GM18951 (cell line): ENCODE measurements around the gene MORN1.

Experiments
- POLR2A ChIP-seq: IDR thresholded peaks from 4 replicates; pipeline ENCODE4 v1.6.1; 2011; ENCODE audit warnings: mild to moderate bottlenecking; ENCODE audit not compliant: insufficient read length, insufficient read depth; ENCODE audit errors: extremely low read depth
- in situ Hi-C: fragments of 300-500 bp; cut with MboI; formaldehyde crosslinking; loops from one replicate; pipeline ENCODE4 v1.12.0; 2022; ENCODE audit warnings: low sequenced_read_pairs, mixed read lengths, inconsistent platforms; ENCODE audit not compliant: unreplicated experiment

The MORN1 gene

GRCh38 chr1:2416403-2416802 lies 25.0 kb upstream of the MORN1 start:
- in situ Hi-C loops: loop anchor here (25.0 kb wide), 2 partner anchors 121 to 1021 kb away; partner anchors contain the start of genes HES5 and PANK4
- TF ChIP-seq POLR2A: no peak

DNA sequence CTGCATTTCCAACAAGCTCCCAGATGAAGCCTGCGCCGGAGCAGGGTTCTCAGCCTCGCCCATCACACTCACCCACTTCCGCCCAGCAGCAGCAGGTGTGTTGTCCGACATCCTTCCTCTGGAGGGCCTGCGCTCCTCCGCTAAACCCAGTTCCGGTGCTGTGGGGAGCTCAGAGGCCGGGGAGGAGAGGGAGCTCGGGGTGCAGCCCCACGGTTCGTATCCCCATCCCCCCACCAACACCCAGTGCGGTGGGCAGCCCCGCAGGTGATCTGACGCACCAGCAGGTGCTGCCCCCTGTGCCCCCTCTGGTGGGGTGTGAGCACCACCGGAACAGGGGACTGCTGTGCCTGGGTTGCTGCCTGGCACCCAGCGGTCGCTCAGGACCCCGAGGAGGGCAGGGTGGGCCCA lies 24.5 kb upstream of the MORN1 start:
- in situ Hi-C loops: loop anchor here (25.0 kb wide), 2 partner anchors 121 to 1021 kb away; partner anchors contain the start of genes HES5 and PANK4
- peak; percentile 55 for TF ChIP-seq POLR2A

- in situ Hi-C loops: loop anchor here (25.0 kb wide), 2 partner anchors 122 to 1022 kb away; partner anchors contain the start of genes HES5 and PANK4
- no peak for TF ChIP-seq POLR2A
Measured at GRCh38 chr1:2415337-2415736, 24.0 kb upstream of the MORN1 start.

DNA sequence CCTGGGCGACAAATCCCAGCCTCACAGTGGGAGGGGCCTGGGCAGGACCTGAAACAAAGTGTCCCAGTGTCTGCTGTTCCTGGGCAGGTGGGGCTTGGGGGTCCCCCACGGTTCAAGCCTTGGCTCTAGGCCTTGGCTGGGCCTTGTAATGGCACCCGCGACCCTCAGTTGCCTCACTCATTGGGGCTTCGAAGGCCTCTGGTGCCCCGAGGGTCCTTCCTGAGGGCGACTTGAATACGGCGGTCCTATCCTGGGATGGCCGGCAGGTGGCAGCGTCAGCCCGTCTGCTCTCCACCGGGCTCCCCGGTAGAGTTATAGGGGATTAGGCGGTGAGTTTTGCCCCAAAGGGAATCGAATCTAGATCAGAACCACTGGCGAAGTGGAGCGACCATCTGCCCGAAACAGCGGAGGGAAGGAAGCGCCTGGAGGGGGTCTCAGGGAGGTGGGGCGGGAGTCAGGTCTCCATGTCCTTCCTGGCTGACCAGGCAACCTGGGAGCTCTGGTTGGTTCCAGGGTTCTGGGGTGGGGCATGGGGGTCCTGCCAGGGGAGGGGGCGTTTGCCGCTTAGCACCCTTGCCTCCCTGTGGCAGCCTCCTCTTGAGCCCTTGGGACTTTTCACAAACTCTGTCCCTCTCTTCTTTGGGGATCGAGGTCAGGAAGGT lies 23.1 kb upstream of the MORN1 start:
- in situ Hi-C loops: loop anchor here (25.0 kb wide), 2 partner anchors 123 to 1023 kb away; partner anchors contain the start of genes HES5 and PANK4

GRCh38 chr1:2413495-2414296 lies 22.3 kb upstream of the MORN1 start:
- TF ChIP-seq POLR2A: peak; percentile 6
- in situ Hi-C loops: loop anchor here (25.0 kb wide), 2 partner anchors 124 to 1024 kb away; partner anchors contain the start of genes HES5 and PANK4

More for the DNA sequence above, 23.1 kb upstream of the MORN1 start:
- TF ChIP-seq POLR2A: peak; percentile 19

GRCh38 chr1:2412773-2413494 lies 21.6 kb upstream of the MORN1 start:
- in situ Hi-C loops: loop anchor here (25.0 kb wide), 2 partner anchors 124 to 1024 kb away; partner anchors contain the start of genes HES5 and PANK4
- peak; percentile 68 for TF ChIP-seq POLR2A

GRCh38 chr1:2412395-2412772 lies 21.0 kb upstream of the MORN1 start, which contains the start of gene PEX10:
PEX10 (minus strand) TSS chr1:2412564; CDS start chr1:2412502, 62 bp downstream.
- TF ChIP-seq POLR2A: peak; percentile 68
- in situ Hi-C loops: loop anchor here (25.0 kb wide), 2 partner anchors 125 to 1025 kb away; partner anchors contain the start of genes HES5 and PANK4

GRCh38 chr1:2411801-2412394 lies 20.5 kb upstream of the MORN1 start:
- in situ Hi-C loops: loop anchor here (25.0 kb wide), 2 partner anchors 125 to 1025 kb away; partner anchors contain the start of genes HES5 and PANK4
- no peak for TF ChIP-seq POLR2A

GRCh38 chr1:2409745-2410144 lies 18.4 kb upstream of the MORN1 start:
- TF ChIP-seq POLR2A: no peak
- in situ Hi-C loops: loop anchor here (25.0 kb wide), 2 partner anchors 128 to 1028 kb away; partner anchors contain the start of genes HES5 and PANK4

DNA sequence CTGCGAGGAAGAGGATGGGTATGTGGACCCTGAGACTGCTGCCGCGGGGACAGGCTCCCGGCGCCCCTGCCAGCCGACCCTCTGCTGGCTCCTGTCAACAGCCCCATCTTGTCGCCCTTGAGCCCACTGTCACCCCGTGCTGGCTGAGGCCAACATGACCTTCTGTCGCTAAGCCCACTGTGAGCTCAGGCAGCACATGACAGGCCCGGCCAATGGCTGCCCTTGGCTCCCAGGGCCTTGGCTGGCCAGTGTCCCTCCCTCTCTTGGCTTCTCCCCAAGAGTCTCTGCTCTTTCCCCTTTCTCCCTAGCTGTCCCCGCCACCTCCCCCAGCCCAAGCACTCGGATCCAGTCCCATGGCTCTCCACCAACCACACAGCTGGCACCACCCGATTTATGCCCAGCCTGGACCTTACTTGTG lies 17.5 kb upstream of the MORN1 start:
- no peak for TF ChIP-seq POLR2A
- in situ Hi-C loops: loop anchor here (25.0 kb wide), 2 partner anchors 128 to 1028 kb away; partner anchors contain the start of genes HES5 and PANK4

GRCh38 chr1:2408456-2408855 lies 17.1 kb upstream of the MORN1 start:
- no peak for TF ChIP-seq POLR2A
- in situ Hi-C loops: loop anchor here (25.0 kb wide), 2 partner anchors 129 to 1029 kb away; partner anchors contain the start of genes HES5 and PANK4

DNA sequence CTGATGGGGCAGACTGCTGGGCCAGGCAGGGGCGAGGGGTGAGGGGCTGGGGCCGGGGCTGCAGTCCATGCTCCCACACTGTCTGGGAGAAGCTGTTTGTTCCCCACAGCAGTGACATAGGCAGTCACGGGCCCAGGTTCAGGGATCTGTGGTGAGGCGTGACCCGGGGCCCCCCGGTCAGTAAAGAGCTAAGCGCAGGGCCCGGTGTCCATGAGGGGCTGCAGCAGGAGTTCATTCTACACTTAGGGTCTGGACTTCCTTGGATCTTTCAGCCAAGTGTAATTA lies 16.6 kb upstream of the MORN1 start:
- in situ Hi-C loops: loop anchor here (25.0 kb wide), 2 partner anchors 129 to 1029 kb away; partner anchors contain the start of genes HES5 and PANK4
- no peak for TF ChIP-seq POLR2A
